Hematopoietic multipotent progenitor cell (in vitro differentiated cells): ENCODE results near the gene CEACAM1. TPM values are rescaled to one million over a fixed set of nuclear protein-coding genes. Genes with fewer than 3 reads are reported as not detected.
"Not testable (repeated sequence)": the region's sequence is repeated elsewhere in the genome, so short reads cannot be mapped to it uniquely, and the experiment has no call there.

Source experiments
- DNase-seq, 3 donors: peaks; one replicate each; pipeline ENCODE4 v3.0.0-alpha.2; 2011 to 2015; ENCODE audit warnings: low read depth in 2 of 3, low spot score in 2 of 3
- total RNA-seq: library from RNA; depleted of rRNA; stranded (reverse); fragments of >200 nt; gene quantifications from one replicate; pipeline ENCODE4 v1.2.3, GENCODE V29; 2012

CEACAM1 gene
- total RNA-seq, 1 donor, result 1.3 TPM

GRCh38 chr19:42550521-42550920 is 22.2 kb upstream of the CEACAM1 start:
- not testable (repeated sequence) for DNase-seq

- not testable (repeated sequence) for DNase-seq
Observed at GRCh38 chr19:42549067-42549466, 20.8 kb upstream of the CEACAM1 start.

GRCh38 chr19:42548552-42548951 is 20.3 kb upstream of the CEACAM1 start:
- no peak for DNase-seq

- no peak for DNase-seq
Observed at GRCh38 chr19:42547929-42548328, 19.6 kb upstream of the CEACAM1 start.

- DNase-seq, result no peak
Observed at GRCh38 chr19:42546831-42547500, 18.7 kb upstream of the CEACAM1 start.

- no peak for DNase-seq
Observed at GRCh38 chr19:42544146-42544545, 15.9 kb upstream of the CEACAM1 start.

GRCh38 chr19:42542791-42543190 is 14.5 kb upstream of the CEACAM1 start:
- no peak for DNase-seq

GRCh38 chr19:42540071-42540553 is 11.8 kb upstream of the CEACAM1 start:
- no peak for DNase-seq

GRCh38 chr19:42538841-42539709 is 10.8 kb upstream of the CEACAM1 start:
- DNase-seq, result no peak

GRCh38 chr19:42535276-42535675 is 7.0 kb upstream of the CEACAM1 start:
- DNase-seq, result not testable (repeated sequence)

GRCh38 chr19:42534391-42534790 is 6.1 kb upstream of the CEACAM1 start:
- no peak for DNase-seq

GRCh38 chr19:42532891-42533290 is 4.6 kb upstream of the CEACAM1 start:
- DNase-seq, result no peak

- no peak for DNase-seq
Observed at GRCh38 chr19:42531313-42531712, 3.0 kb upstream of the CEACAM1 start.

GRCh38 chr19:42529248-42529764 is 1.0 kb upstream of the CEACAM1 start:
- peak; percentile 51 to 65 (median 60) for DNase-seq

GRCh38 chr19:42524943-42525342 is 3.3 kb downstream of the CEACAM1 start:
- no peak for DNase-seq

- no peak for DNase-seq
Observed at GRCh38 chr19:42524250-42524649, 4.0 kb downstream of the CEACAM1 start.

GRCh38 chr19:42522262-42522661 is 6.0 kb downstream of the CEACAM1 start:
- not testable (repeated sequence) for DNase-seq

GRCh38 chr19:42521346-42522030 is 6.8 kb downstream of the CEACAM1 start:
- peak in 2 of 3 donors; percentile 17 to 43 for DNase-seq

GRCh38 chr19:42519108-42519507 is 9.2 kb downstream of the CEACAM1 start:
- no peak for DNase-seq

GRCh38 chr19:42516771-42517170 is 11.5 kb downstream of the CEACAM1 start:
- no peak for DNase-seq

GRCh38 chr19:42515241-42515832 is 12.9 kb downstream of the CEACAM1 start:
- DNase-seq, result no peak
